Liver (tissue), 9 donors: ENCODE results near the gene IWS1. TPM values are rescaled to one million over a fixed set of nuclear protein-coding genes. Genes with fewer than 3 reads are reported as not detected.
"Not testable (repeated sequence)": the region's sequence is repeated elsewhere in the genome, so short reads cannot be mapped to it uniquely, and the experiment has no call there.

ENCODE experiments used
- DNase-seq: peaks from one replicate; pipeline ENCODE4 v3.0.0-alpha.2; 2017; ENCODE audit warnings: low spot score
- H3K27ac ChIP-seq, 2 donors: one replicate each; pipeline ENCODE4 v1.7.0; 2013; ENCODE audit warnings: inconsistent platforms in 2 of 2, low read length in 2 of 2, control low read depth in 1 of 2, low read depth in 1 of 2, mild to moderate bottlenecking in 1 of 2
- H3K27me3 ChIP-seq, 4 donors: one replicate each; pipeline versions ENCODE4 v1.6.1 to v1.7.0; 2013; ENCODE audit warnings: low read length in 3 of 4, inconsistent platforms in 1 of 4, mild to moderate bottlenecking in 1 of 4, moderate library complexity in 1 of 4; ENCODE audit not compliant: control insufficient read depth in 4 of 4, insufficient read depth in 4 of 4
- H3K36me3 ChIP-seq, 4 donors: one replicate each; pipeline versions ENCODE4 v1.6.1 to v1.7.0; 2013; ENCODE audit warnings: low read length in 3 of 4, mild to moderate bottlenecking in 3 of 4, low read depth in 1 of 4, moderate library complexity in 1 of 4; ENCODE audit not compliant: control insufficient read depth in 4 of 4, insufficient read depth in 3 of 4
- H3K4me1 ChIP-seq, 4 donors: one replicate each; pipeline versions ENCODE4 v1.6.1 to v1.7.0; 2013; ENCODE audit warnings: low read length in 3 of 4, mild to moderate bottlenecking in 3 of 4, moderate library complexity in 1 of 4; ENCODE audit not compliant: control insufficient read depth in 4 of 4, insufficient read depth in 4 of 4
- H3K4me3 ChIP-seq, 3 donors: one replicate each; pipeline versions ENCODE4 v1.6.1 to v1.7.0; 2013; ENCODE audit warnings: low read length in 3 of 3, control low read depth in 1 of 3, low read depth in 1 of 3, mild to moderate bottlenecking in 1 of 3
- H3K9ac ChIP-seq, 2 donors: one replicate each; pipeline ENCODE4 v1.7.0; 2013; ENCODE audit warnings: low read length in 2 of 2, mild to moderate bottlenecking in 2 of 2, moderate library complexity in 2 of 2, control low read depth in 1 of 2, low read depth in 1 of 2
- H3K9me3 ChIP-seq, 4 donors: one replicate each; pipeline versions ENCODE4 v1.6.1 to v1.7.0; 2013; ENCODE audit warnings: low read length in 3 of 4; ENCODE audit not compliant: control insufficient read depth in 4 of 4
- ATF3 ChIP-seq: IDR thresholded peaks from 2 replicates; pipeline ENCODE4 v1.6.1; 2016; ENCODE audit warnings: antibody characterized with exemption
- EGR1 ChIP-seq, 2 donors: IDR thresholded peaks; 2 replicates each; pipeline ENCODE4 v1.6.1; 2016 to 2018; ENCODE audit warnings: antibody characterized with exemption in 2 of 2, low read depth in 2 of 2
- FOXA2 ChIP-seq: IDR thresholded peaks from 2 replicates; pipeline ENCODE4 v1.6.1; 2016; ENCODE audit warnings: antibody characterized with exemption
- GABPA ChIP-seq, 2 donors: IDR thresholded peaks in 1 of 2; conservative IDR thresholded peaks in 1 of 2; 2 replicates each; pipeline ENCODE4 v1.6.1; 2016; ENCODE audit warnings: antibody characterized with exemption in 2 of 2, mild to moderate bottlenecking in 1 of 2, moderate library complexity in 1 of 2
- HNF4A ChIP-seq, 2 donors: conservative IDR thresholded peaks; 2 replicates each; pipeline ENCODE4 v1.6.1; 2016; ENCODE audit warnings: antibody characterized with exemption in 2 of 2, mild to moderate bottlenecking in 2 of 2
- HNF4G ChIP-seq: IDR thresholded peaks from 2 replicates; pipeline ENCODE4 v1.6.1; 2016; ENCODE audit warnings: antibody characterized with exemption
- MAX ChIP-seq: IDR thresholded peaks from 2 replicates; pipeline ENCODE4 v1.6.1; 2016; ENCODE audit warnings: antibody characterized with exemption
- NR2F2 ChIP-seq: IDR thresholded peaks from 2 replicates; pipeline ENCODE4 v1.6.1; 2016; ENCODE audit warnings: antibody characterized with exemption
- RAD21 ChIP-seq, 2 donors: IDR thresholded peaks; 2 replicates each; pipeline ENCODE4 v1.6.1; 2016; ENCODE audit warnings: antibody characterized with exemption in 2 of 2, mild to moderate bottlenecking in 2 of 2
- REST ChIP-seq: IDR thresholded peaks from 2 replicates; pipeline ENCODE4 v1.6.1; 2016; ENCODE audit warnings: antibody characterized with exemption, mild to moderate bottlenecking
- RXRA ChIP-seq, 2 donors: IDR thresholded peaks; 2 replicates each; pipeline ENCODE4 v1.6.1; 2017 to 2018; ENCODE audit warnings: antibody characterized with exemption in 2 of 2, mild to moderate bottlenecking in 1 of 2
- SP1 ChIP-seq: IDR thresholded peaks from 2 replicates; pipeline ENCODE4 v1.6.1; 2018; ENCODE audit warnings: antibody characterized with exemption, mild to moderate bottlenecking
- TAF1 ChIP-seq: conservative IDR thresholded peaks from 2 replicates; pipeline ENCODE4 v1.6.1; 2016; ENCODE audit warnings: antibody characterized with exemption, mild to moderate bottlenecking
- YY1 ChIP-seq: IDR thresholded peaks from 2 replicates; pipeline ENCODE4 v1.6.1; 2016; ENCODE audit warnings: antibody characterized with exemption, mild to moderate bottlenecking
- ZBTB33 ChIP-seq: IDR thresholded peaks from 2 replicates; pipeline ENCODE4 v1.6.1; 2016; ENCODE audit warnings: antibody characterized with exemption
- WGBS: extraction: QIAGEN DNeasy Blood & Tissue Kit; methylation state at CpG from one replicate; pipeline ENCODE4 v1.1.7; 2013; 5-methylcytosine and 5-hydroxymethylcytosine counted together
- polyA plus RNA-seq, 2 donors: library from polyadenylated mRNA; stranded (reverse) in 1 of 2; unstranded in 1 of 2; fragments of 200-250 nt in 1 of 2; fragments of >200 nt in 1 of 2; fragmentation: Nextera tagmentation in 1 of 2; extraction: Ambion mirVana in 1 of 2; gene quantifications; one replicate each; pipeline versions ENCODE4 v1.2.1 to v1.2.3, GENCODE V29; 2013 to 2015
- total RNA-seq, 2 donors: library from RNA; depleted of rRNA; stranded (reverse); fragments of >200 nt; gene quantifications; one replicate each; pipeline ENCODE4 v1.2.3, GENCODE V29; 2014
- donor health status: healthy.
- donor health status: healthy.
- donor health status: healthy.
- donor health status: healthy.
- donor health status: healthy.

IWS1 gene
- total and polyA plus RNA-seq, 4 donors: 13.0 to 28.9 (median 22.8) TPM

- no peak for TF ChIP-seq TAF1
- Histone ChIP-seq H3K36me3 (peaks cover 0 to 6% (median 2%) of the 10 kb centered on the region in 4 donors), H3K4me3 (peak overlapping the region; percentile 84 to 96 (median 88)), H3K27ac (peak overlapping the region; percentile 94 to 97), H3K4me1 (peaks cover 6 to 26% (median 16%) of the 10 kb centered on the region in 4 donors), H3K9ac (peak overlapping the region; percentile 93 to 94), H3K27me3 (no peaks in the 10 kb centered on the region), H3K9me3 (no peaks in the 10 kb centered on the region)
- under 1% methylated on average over 19 of the region's 19 CpGs for WGBS
- peak; percentile 52 for DNase-seq
Observed at GRCh38 chr2:127525691-127526131, 578 bp downstream of the IWS1 start.

- DNase-seq, H3K9ac ChIP-seq, H3K27me3 ChIP-seq, H3K9me3 ChIP-seq: not testable (repeated sequence)
- 87% methylated on average over 7 of the region's 7 CpGs for whole genome bisulfite sequencing
- peaks cover 2 to 11% (median 5%) of the 10 kb centered on the region in 4 donors for H3K36me3 ChIP-seq
- H3K4me1 ChIP-seq: peaks cover 6 to 26% (median 16%) of the 10 kb centered on the region in 4 donors
- H3K4me3 ChIP-seq: peak overlapping the region in 1 of 3 donors; percentile 5
- H3K27ac ChIP-seq: peak overlapping the region; percentile 72 to 74
Observed at GRCh38 chr2:127524198-127524834, 2.0 kb downstream of the IWS1 start.

- no peaks in the 10 kb centered on the region for H3K27me3 ChIP-seq
- H3K9ac ChIP-seq: peak overlapping the region in 1 of 2 donors; percentile 62
- H3K36me3 ChIP-seq: peaks cover 2 to 11% (median 5%) of the 10 kb centered on the region in 4 donors
- TF ChIP-seq TAF1 (peak; percentile 69), YY1 (peak; percentile 88), HNF4A (conservative IDR thresholded peaks at IDR 0.05) (peak; percentile 74 to 80), SP1 (peak; percentile 76), RXRA (IDR thresholded peaks at IDR 0.05) (peak; percentile 55 to 71), FOXA2 (peak; percentile 86), EGR1 (IDR thresholded peaks at IDR 0.05; ENCODE audit: low read depth in 2 of 2) (no peak), RAD21 (IDR thresholded peaks at IDR 0.05) (peak in 1 of 2 donors; percentile 3), NR2F2 (no peak), GABPA (IDR thresholded peaks at IDR 0.05 in 1 of 2, conservative IDR thresholded peaks at IDR 0.05 in 1 of 2) (peak in 1 of 2 donors; percentile 46), HNF4G (peak; percentile 24), ATF3 (no peak), ZBTB33 (peak; percentile 56), REST (peak; percentile 71), MAX (peak; percentile 19)
- no peak for DNase-seq
- no peaks in the 10 kb centered on the region for H3K9me3 ChIP-seq
- H3K4me3 ChIP-seq: peak overlapping the region in 2 of 3 donors; percentile 5 to 9
- H3K4me1 ChIP-seq: peaks cover 6 to 26% (median 16%) of the 10 kb centered on the region in 4 donors
- peak overlapping the region; percentile 72 to 74 for H3K27ac ChIP-seq
- WGBS: 28% methylated on average over 8 of the region's 8 CpGs
Observed at GRCh38 chr2:127523269-127523939, 2.9 kb downstream of the IWS1 start.
